HG02623 (cell line): ENCODE measurements around the gene GRAMD4.

ENCODE experiments used
- ATAC-seq: cut with Tn5 transposase; IDR thresholded peaks from one replicate; pipeline ENCODE4 v1.9.1; 2021; ENCODE audit warnings: moderate library complexity; ENCODE audit not compliant: unreplicated experiment

The GRAMD4 gene

DNA sequence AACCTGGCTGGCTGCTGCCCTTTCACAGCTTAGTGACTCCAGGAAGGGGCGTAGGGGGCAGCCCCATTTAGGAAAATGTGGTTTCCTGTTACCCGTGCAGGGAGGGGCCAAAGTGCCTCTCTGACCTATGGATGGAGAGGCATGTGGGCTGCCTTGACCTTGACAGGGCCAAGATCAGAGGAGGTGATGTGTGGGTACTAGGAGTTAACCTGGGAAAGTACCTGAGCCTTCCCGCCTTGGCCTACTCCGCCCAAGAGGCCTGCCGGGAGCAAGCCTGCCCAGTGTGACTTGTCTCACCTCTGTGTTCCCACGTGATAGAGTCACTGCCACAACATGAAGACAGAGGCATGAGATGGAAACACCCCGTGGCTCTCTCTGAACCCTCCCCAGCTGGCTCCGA is 33.4 kb downstream of the GRAMD4 start:
- no peak for ATAC-seq

DNA sequence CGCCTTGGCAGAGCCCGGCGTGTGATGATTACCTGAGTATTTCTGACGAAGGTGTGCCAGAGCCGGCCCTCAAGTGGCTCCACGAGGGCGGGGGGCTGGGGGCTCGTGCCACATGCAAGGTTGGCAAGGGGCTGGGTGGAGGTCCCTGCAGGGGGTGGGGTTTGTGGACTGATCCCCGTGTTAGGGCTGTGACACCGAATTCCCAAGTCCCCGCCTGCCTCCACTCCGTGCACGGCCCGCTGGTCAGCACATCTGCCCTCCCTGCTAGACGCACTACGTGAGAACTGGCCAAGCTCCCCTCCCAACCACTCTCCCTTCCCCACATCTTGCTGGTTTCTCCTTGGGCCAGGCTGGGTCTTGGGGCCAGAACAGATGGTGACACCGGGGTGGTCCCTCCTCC is 34.2 kb downstream of the GRAMD4 start:
- no peak for ATAC-seq

DNA sequence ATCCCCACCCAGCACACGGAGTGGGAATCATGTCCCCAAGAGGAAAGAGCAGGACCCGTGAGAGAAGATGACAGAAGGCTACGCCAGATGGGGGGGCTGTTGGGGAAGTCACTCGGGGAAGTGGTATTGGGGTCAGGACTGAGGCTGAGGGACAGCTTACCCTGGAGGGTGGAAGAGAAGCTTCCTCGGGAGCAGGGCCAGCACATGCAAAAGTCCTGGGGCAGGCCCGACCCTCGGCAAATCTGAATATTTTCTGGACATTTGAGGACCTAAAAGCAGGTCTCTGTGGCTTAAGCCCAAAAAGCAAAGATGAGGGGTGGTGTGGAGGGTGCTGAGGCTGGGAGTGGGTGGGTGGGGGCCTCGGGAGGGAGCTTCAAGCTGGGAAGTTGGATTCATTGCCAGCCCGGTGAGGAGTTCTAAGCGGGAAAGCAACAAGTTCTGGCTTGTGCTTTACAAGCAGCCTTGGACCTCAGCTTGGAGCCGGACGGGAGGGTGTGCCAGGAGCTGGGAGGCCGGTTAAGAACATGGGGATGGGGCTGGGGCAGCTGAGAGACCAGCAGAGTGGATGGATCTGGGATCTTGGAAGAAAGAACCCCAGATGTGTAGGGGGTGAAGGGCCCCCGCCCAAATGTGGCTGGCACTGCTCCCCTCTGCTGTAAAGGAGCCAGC is 34.9 kb downstream of the GRAMD4 start:
- no peak for ATAC-seq

DNA sequence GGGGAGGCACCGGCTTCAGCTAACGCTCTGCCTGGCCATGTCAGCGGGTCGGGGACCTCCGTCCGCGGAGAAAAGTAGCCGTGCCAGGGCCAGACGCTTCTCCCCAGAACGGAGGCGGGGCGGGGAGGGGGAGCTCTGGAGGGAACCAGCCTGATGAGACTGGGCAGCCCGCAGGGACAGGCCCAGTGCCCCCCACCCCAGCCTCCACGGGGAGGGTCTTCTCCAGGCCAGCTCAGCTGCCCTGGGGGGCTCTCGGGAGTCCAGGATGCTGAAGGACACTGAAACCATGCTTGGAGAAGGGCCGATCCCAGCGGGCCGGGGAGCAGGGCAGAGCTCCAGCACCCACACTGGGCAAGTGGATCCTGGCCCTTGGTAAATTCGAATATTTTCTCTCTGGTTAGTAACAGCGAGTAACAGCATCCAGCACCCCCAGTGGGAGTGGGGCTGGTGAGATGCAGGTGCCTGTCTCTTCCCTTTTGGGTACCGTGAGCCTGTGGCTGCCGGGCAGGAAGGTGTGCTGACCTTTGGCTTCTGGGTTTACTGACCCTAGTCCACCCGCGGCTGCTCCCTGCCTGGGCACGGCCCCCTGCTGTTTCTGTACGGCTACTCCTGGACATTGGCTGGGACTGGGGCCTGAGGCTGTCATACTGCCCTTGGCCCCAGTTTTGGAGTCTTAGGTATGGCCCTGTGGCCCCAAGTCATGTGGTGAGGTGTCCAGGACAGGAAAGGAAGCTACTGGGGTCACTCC is 35.8 kb downstream of the GRAMD4 start:
- no peak for ATAC-seq

DNA sequence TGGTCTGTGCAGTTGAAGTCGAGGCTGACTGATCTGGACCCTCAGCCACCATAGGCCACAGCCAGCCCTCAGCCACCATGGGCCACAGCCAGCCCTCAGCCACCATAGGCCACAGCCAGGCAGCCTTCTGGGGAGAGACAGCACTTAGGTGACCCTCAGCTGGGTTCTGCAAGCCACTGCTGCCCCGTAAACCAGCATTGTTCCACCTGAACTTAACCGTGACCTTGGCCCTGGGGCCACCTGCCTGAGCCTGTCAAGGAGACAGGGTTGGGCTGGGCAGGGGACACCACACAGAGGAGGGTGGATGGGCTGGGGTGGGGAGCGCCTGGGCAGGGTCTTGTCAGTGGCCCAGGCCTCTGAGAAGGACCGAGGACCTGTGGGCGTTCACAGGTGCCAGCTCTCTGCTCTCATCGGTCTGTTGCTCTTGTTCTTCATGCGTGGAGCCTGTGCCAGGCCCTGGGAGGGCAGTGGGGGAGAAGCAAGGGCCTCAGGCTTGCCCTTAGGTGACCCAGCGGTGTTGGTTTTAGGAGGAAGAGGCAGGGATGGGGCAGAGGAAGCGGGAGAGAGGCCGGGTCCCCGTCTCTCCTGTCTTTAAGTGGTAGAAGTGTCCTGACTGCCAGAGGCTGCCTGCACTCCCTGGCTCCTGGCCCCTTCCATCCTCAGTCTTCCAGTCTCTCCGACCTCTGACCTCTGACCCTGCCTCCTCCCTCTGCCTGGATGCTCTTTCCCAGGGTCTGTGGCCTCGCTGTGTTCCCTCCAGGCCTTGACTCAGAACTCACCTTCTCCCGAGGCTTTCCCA is 36.9 kb downstream of the GRAMD4 start:
- ATAC-seq = no peak

DNA sequence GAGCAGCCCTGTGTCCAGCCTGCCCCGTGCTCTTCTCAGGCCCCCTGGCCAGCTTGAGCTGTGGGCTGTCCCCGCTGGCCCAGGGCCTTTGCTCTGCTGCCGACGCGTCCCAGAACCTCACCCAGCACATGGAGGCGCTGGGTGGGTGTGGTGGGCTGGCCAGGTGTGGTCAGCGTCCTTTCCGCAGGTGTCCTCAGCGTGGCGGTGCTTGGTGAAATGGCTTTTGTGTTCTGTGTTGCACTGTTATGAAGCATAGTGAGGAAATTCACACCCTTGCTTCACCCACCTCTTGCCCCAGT is 37.4 kb downstream of the GRAMD4 start:
- no peak for ATAC-seq

DNA sequence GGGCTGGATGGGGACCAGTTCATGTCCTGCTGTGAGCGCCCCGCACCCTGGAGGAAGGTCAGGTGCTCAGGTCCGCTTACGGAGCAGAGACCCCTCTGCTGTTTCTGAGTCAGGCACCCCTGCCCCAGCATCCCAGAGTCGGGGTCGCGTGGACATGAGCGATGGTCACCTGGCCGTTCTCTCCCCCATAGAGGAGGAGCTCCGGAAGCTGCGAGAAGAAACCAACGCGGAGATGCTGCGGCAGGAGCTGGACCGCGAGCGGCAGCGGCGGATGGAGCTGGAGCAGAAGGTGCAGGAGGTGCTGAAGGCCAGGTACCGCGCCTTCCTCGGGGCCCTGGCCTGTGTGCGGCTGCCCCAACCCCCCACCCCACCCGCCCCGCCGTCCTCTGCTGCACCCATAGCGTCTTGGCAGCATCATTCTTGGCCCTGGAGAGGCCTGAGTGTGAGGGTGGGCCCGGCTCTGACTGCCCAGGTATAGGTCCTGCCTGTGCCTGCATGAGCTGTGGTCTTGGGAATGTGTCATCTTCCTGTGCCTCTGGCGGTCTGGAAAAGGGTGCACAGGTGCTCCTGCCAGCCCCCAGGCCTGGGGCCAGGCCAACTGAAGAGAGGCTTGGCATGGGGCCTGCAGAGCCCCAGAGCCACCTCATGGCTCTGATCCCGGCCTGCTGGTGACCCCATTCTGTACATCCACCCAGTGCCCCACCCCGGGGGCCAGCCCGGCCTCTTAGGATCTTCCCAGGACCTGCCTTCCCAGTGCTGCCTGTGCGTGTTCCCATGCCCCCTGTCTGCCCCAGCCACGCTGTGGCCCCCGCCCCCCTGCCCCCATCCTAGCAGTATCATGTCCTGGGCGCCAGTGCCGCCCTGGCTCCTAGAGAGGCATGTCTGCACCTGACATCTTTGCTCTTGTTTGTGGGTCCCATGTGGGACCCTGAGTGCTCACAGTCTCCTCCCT is 38.1 kb downstream of the GRAMD4 start:
- ATAC-seq = no peak

DNA sequence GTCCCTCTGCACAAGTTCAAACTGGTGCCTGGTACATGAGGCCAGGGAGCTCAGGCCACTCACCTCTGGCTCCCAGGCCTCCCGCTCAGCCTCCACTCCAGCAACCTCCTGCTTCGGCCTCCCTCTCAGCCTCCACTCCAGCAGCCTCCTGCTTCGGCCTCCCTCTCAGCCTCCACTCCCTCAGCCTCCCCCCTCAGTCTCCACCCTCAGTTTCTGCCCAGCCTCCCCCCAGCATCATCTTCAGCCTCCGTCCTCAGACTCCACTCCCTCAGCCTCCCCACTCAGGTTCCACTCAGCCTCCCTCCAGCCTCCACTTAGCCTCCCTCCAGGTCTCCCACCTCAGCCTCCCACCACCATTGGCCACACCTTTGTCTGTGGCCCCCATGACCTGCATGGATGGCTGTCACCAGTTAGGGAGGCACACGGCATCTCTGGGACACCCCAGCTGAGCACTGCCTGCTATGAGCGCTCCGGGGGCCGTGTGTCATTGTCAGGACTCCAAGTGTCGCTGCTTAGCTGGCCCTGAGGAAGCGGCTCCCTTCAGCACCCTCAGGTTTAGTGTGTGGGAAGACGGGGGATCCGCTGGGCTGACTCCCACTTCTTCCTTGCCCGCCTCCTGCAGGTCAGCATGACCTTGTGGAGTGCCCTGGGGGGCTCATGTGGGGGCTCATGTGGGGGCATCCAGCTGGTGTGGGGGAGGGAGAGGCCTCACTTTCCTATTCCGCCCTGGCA is 39.0 kb downstream of the GRAMD4 start:
- ATAC-seq = no peak

DNA sequence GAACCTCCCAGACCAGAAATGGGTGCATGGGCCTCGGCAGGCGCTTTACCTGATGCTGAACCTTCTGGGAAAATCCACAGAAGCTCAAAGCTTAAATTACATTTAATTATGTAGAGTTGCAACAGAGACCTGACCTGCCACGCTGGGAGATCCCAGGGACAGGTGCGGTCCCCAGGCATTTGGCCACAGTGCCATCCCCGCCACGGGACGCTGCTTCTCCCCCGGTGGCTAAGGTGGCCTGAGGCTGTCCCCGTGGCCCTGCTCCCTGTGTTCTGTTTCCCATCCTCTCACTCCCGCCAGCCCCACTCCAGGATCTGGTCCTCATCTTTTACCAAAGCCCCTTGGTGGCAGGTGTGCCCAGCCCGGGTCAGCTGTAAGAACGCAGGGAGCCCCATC is 39.6 kb downstream of the GRAMD4 start:
- no peak for ATAC-seq

DNA sequence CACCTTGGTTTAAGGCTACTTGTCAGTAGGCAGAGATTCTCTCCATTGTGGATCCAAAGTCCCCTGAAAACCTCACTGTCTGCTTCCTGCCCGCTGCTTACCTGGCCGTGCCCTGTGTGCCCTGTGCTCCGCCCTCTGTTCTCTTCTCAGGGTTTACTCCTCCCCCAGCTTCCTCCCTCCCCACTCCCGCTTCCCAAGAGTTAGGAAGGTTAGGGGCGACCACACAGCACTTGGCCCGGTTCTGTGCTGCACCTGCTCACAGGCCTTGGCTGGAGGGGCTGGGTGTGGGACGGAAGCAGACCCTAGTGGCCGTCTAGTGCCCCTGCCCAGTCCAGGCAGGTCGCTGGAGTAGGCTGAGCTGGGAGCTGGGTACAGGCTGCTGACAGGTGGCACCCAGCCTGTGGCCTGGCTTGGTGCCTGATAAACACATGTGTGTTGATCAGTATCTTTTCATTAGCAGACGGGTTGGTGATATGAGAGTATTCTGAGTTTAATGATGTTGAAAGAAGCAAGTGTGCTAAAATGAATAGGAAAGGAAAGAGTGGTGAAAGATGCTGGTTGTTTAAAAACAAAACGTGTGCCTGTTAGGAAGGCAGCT is 40.5 kb downstream of the GRAMD4 start:
- ATAC-seq = no peak

DNA sequence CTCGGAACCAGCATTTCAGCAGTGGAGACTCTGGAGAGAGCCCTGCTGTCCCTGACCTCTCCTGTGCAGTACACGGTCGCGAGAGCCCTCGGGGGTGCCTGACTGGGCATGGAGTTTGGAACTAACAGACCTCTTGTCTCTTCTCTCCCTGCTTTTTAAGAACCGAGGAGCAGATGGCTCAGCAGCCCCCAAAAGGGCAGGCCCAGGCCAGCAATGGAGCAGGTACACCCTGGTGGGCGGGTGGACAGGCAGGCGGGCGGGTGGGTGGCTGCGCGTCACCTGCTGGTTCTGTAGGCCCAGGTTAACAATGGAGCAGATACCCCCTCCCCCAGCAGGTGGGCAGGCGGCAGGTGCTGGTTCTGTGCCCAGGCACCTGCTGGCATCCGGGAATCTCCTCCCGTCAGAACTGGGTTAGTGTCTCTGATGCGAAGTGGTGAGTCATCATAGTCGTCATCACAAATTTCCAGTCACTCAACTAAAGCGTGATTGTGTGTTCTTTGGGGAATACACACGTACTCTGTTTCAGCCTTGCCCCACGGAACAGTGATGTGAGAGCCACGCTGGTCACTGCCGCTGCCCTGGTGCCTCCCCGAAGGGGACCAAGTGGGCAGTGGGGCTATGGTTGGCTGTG is 41.1 kb downstream of the GRAMD4 start:
- no peak for ATAC-seq

DNA sequence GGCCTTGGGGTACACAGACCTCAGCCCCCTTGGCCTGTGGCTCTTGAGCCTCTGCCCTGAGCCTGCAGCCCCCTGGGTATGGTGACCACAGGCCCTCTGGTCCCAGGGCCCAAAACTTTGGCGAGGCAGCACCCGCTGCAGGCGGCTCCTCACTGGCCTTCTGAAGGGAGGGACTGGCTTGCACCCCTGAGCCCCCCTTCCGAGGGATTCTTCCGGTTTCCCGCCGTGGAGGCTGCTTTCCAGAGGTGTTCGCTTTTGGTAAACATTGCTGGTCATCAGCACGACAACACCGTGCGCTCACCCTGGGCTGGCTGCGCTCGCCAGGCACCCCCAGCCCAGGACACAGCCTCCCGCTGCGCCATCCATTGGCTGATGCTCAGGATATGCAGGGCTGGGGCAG is 42.0 kb downstream of the GRAMD4 start:
- no peak for ATAC-seq

DNA sequence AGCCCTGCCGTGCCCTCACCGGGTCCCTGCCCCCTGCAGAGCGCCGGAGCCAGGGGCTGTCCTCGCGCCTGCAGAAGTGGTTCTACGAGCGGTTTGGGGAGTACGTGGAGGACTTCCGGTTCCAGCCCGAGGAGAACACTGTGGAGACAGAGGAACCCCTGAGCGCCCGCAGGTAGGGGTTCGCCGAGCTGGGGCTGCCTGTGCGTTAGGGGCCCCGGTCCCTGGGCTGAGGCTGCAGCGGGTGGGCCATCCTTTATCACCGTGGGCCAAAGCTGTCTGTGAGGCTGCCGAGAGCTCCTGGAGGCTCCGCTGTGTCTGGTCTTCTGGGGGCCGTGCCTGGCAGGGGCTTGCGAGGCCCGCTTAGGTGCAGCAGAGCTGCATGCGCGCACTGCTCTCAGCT is 42.8 kb downstream of the GRAMD4 start:
- ATAC-seq = no peak

DNA sequence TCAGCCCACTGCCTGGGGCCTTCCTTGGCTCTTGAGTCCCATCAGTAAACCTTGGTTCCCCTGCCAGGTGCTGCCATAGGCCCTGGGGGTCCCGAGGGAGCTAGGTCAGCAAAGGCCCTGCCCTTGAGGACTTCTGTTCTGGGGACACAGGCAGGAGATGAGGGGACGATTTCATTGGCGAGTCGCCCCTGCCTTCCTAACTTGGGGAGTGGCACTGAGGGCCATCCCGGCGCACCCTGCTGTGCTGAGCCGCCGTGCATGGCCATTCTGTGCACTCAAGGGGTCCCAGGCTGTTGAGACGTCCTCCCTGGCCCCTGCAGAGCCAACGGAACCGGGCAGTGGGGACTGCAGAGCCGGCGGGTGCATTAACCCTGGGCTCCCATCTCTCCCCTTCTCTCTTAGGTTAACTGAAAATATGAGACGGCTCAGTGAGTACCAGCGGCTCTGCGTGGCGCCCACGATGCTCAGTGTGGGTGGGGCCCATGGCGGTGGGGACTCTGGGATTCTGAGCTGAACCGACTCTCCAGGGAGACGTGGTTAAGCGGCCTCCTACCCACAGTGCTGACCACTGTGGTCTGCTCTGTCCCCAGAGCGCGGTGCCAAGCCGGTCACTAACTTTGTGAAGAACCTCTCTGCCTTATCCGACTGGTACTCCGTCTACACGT is 43.4 kb downstream of the GRAMD4 start:
- ATAC-seq = no peak

DNA sequence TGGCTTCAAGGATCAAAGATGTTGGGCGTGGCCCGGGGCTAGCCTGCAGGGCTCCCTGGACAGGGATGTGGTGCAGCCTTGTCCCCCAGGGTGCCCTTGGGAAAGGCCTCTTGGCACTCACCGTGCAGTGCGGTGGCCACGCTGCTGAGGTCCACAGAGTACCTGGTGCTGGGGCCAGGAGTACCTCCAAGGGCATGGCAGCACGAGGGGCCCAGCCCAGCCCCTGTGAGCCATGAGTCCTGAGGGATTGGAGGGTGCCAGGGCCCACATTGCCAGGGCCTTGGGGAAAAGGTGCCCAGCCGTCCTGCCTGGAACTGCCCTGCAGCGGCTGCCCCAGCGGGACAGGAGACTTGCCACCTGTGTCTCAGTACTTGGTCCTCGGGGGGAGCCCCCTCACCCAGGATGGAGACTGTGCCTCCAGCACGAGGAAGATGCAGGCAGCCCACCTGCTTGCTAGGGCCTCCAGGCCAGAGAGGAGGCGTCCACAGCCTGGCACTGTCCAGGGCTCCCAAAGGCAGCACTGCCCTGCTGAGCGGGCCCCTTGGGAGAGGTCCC is 44.2 kb downstream of the GRAMD4 start:
- no peak for ATAC-seq

DNA sequence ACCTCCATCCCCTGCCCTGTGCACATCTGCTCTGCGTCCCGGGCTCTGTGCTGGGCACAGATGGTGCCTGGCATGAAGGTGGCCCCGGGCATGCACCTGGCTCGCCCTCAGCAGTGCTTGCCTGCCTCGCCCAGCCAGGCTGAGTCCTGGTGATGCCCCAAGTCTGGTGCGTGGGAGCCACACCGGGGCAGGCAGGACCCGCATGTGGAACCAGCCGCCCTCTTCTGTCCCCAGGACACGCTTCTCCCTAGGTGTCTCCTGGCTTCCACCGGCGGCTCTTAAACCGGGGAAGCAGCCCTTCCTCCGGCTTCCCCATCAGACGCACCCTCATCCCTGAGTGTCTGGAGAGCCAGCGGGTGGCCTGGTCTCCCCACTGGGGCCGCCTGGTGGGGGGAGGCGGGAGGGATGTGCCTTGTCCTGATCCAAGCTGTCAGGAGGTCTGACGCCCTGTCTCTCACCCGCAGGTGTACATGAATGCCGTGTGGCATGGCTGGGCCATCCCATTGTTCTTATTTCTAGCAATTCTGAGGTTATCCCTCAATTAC is 45.0 kb downstream of the GRAMD4 start:
- no peak for ATAC-seq

DNA sequence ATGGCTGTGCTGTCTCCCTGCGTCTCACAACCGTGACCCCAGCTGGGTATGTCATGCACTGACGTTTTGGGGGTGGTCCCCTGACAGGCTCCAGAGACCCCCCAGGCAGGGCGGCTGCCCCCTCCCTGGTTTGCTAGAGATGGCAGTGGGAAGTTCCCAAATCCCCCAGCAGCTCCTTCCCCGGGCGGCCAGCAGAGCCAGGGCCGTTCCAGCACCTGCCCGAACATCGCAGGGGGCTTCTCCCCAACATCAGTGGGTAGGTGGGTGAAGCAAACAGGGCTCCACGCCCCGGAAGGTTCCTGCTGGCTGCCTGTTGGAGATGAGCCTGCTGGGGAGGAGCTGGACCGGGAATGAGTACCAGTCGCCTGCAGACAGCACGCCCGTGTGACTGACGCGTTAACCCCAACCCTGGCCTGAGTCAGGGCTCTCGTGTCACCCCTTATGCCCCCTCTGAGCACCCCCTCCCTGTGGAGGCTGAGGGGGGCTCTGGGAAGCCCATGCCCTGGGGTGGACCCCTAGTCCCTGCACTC is 45.6 kb downstream of the GRAMD4 start:
- no peak for ATAC-seq

DNA sequence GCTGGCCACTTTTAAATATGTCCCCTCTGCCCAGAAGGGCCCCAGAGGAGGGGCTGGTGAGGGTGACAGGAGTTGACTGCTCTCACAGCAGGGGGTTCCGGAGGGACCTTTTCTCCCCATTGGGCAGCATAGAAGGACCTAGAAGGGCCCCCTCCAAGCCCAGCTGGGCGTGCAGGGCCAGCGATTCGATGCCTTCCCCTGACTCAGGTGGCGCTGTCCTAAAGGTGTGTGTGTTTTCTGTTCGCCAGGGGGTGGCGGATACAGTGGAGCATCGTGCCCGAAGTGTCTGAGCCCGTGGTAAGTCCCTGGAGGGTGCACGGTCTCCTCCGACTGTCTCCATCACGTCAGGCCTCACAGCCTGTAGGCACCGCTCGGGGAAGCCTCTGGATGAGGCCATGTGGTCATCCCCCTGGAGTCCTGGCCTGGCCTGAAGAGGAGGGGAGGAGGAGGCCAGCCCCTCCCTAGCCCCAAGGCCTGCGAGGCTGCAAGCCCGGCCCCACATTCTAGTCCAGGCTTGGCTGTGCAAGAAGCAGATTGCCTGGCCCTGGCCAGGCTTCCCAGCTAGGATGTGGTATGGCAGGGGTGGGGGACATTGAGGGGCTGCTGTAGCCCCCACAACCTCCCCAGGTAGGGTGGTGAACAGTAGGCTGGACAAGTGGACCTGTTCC is 46.5 kb downstream of the GRAMD4 start:
- no peak for ATAC-seq
